Inferior parietal cortex (tissue), 1 donor: ENCODE results near the gene ALOX15.
"Not testable (repeated sequence)": the region's sequence is repeated elsewhere in the genome, so short reads cannot be mapped to it uniquely, and the experiment has no call there.

Experiments
- DNase-seq: peaks from one replicate; pipeline ENCODE4 v3.0.0-alpha.2; 2016; ENCODE audit errors: extremely low spot score

ALOX15 gene

DNA sequence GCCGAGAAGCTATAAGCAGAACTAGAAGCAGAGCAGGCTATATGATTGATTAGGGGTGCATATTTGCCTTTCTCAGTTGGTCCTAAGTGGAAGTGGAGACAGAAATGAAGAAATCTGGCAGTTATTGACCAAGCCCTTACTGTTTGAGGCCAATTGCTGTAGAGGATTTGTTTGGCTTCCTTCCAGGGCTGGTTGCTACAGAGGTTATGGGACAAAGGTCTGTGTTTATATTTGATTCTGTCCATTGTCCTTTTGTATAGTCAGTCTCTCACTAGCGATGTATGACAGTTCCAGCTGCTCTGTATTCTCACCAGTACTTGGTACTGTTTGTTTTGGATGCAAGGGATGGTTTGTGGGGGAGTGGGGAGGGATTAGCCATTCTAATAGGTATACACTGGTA lies 7.3 kb upstream of the ALOX15 start:
- no peak for DNase-seq

- no peak for DNase-seq
Measured at GRCh38 chr17:4645642-4646041, 4.2 kb upstream of the ALOX15 start.

DNA sequence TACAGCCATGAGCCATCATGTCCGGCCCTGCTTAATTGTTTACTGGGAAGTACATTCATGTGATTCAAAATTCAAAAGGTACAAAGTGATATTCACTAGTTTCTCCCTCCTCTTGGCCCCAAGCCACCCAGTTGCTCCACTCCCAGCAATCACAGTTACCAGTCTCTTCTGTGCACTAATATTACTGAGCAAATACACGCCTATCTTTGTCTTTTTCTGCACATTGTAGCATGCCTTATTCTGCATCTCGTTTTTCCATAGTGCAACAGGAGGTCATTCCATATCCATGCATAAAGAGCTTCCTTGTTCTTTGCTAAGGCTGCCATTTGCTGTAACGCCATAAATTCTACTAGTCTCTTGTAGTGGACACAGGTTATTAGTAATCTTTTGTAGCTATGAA lies 2.2 kb upstream of the ALOX15 start:
- DNase-seq = no peak

- DNase-seq = no peak
Measured at GRCh38 chr17:4642286-4642685, 808 bp upstream of the ALOX15 start.

DNA sequence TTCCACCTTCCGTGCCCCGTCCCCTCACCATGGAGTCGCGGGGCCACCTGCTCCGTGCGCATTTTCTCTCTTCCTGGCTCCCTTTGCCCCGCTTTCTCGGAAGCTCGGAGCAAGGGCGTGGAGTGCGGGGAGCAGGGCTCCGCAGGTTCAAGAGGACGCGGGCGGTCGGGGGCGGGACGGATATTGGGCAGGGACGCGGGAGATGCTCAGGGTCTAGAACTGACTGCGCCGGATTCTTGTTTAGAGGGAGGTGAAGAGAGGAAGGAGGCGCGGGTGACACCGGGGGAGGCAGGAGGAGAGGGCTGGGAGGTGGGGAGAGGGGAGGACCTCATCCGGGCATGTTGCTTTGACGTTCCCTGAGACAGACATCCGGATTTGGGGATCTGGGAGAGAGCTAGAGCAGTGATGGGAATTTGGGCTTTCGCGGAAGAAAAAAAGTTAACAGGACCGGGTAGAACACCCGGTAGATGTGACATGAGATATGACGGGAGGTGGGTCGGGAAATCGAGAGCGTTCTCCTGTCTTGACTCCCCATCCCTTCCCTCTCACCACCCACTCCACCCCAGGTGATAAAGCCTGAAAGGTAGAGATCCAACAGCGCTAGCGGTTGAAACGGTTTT lies 799 bp downstream of the ALOX15 start:
- not testable (repeated sequence) for DNase-seq

DNA sequence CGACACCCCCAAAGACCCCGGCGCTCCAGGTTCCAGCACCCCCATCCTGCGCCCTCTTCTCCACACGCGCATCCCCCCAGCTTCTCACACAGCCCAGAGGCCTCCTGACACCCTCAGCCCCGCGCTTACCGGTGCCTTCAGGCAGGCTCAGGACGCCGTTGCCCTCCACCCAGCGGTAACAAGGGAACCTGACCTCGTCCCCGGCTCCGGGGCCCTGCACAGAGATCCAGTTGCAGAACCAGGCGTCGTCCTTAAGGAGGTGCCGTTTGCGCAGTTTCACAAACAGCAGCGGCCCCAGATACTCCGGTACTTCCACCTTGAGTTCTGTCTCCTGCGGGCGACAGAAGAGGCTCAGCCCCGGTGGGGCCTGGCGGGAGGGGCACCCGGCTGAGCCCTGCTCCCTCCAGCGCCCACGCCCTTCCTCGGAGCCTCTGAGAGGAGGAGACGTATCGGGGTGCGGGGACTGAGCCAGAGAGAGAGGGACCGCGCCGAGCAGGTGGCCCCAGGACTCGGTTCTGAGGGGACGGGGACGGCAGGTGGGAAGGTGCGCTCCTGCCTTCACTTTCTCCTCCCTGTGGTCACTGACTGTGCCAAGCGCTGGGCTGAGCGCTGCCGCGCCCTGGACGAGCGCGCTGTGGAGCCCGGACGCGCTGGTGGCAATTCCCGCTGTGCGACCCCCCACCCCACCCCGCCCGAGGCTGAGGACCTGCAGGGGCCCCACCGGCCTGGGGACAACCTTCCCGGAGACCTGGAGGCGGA lies 2.0 kb downstream of the ALOX15 start:
- DNase-seq = not testable (repeated sequence)

GRCh38 chr17:4638766-4639165 lies 2.7 kb downstream of the ALOX15 start:
- DNase-seq = not testable (repeated sequence)

- DNase-seq = no peak
Measured at GRCh38 chr17:4636474-4637100, 4.9 kb downstream of the ALOX15 start.

- DNase-seq = no peak
Measured at GRCh38 chr17:4635823-4636375, 5.6 kb downstream of the ALOX15 start.

GRCh38 chr17:4634976-4635375 lies 6.5 kb downstream of the ALOX15 start:
- DNase-seq = no peak

DNA sequence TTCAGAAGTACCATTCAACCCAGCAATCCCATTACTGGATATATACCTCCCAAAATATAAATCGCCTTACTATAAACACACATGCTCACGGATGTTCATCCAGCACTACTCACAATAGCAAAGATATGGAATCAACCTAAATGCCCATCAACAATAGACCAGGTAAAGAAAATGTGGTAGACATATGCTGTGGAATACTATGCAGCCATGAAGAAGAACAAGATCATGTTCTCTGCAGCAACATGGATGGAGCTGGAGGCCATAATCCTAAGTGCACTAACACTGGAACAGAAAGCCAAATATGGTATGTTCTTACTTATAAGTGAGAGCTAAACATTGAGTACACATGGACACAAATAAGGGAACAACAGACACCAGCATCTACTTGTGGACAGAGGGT lies 7.8 kb downstream of the ALOX15 start:
- no peak for DNase-seq

DNA sequence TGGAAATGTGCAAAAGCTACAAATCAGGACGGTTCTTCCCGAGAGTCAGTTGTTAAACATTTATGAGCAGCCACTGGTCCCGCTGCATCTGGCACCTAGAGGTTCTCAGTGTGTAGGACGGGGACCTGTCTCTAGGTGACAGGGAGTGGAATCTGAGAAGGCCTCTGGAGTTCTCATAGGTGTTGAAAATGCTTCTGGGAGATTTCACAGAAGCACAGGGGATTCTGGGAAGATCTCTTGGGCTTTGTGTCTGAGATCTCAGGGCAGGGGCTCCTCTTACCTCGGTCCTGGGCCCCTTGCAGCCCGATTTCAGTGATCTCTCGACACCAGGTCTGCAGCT lies 8.9 kb downstream of the ALOX15 start:
- no peak for DNase-seq

- DNase-seq = no peak
Measured at GRCh38 chr17:4631836-4632580, 9.5 kb downstream of the ALOX15 start.

- no peak for DNase-seq
Measured at GRCh38 chr17:4631431-4631830, 10.0 kb downstream of the ALOX15 start.

GRCh38 chr17:4626734-4627256 lies 14.7 kb downstream of the ALOX15 start:
- DNase-seq = no peak

DNA sequence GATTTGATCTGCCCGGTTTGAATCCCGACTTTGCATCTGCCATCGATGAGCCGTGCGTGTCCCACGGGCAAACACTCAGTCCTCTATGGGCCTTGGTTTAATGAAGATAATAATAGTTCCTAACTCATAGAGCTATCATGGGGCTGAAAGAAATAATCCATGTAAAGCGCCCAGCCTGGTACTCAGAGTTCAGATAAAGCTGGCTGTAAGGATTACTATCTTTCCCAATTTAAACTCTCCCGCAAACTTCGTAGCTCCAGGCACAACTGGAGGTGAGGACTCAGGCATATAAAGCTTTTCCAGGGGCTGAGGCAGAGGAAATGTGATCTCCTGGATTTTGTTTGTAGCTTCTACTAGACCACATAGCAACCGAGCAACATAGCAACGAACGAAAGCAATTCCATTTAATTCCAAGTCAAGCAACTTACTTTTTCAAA lies 16.3 kb downstream of the ALOX15 start:
- DNase-seq = no peak

DNA sequence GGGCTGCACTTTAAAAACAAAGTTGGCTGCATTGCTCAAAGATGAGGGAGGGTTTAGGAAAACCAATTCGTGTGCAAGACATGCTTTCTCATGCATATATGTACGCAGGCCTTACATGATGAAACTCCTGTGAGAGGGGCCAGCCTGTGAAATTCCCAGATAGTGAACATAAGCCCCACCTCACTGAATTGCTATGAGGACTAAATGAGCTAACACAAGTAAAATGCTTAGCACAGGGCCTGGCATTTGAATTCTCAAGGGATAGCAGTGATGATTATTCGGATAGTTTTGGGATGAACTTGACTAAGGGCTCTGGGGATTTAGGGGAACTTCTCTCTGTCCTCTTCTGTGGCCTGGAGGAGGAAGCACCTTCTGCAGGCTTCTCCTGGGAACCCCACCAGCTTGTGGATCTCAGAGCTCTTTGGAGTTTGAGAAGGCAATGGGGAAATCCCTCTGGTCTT lies 17.0 kb downstream of the ALOX15 start:
- DNase-seq = not testable (repeated sequence)

- DNase-seq = no peak
Measured at GRCh38 chr17:4623249-4623648, 18.2 kb downstream of the ALOX15 start.

GRCh38 chr17:4622375-4622774 lies 19.1 kb downstream of the ALOX15 start:
- DNase-seq = no peak

GRCh38 chr17:4620531-4621101 lies 20.9 kb downstream of the ALOX15 start:
- DNase-seq = no peak

DNA sequence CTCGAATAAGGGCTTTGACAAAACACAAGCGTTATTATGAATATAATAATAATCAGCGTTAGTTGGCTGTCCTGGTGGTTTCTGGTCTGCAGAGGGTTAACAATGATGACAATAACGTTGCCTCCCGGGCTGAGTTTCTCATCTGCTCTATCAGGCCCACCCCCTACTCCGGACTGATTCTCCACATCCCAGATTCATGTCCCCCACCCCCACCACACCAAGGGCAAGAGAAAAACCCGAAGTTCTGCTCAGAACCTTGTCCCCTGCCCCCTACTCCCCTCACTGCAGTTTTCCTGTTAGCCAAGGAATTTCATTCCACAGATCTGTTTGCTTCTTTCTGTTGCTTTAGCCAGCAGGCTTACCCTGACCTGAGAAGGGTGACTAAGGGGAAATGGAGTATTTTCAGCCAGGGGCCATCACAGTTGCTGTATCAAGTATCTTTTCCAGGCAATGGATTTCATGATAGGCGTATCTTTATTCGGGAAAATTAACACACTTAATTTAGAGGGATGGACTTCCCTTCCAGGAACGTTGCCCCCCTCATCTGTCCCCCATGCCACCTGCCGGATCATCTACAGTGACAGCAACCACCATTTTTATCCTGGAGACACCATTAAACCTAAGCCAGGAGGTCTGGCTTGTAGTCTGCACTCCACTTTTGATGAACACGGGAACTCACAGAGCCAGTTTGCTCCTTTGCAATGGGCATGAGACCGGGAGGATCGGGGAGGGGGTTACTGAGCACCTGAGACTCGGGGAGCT lies 23.7 kb downstream of the ALOX15 start:
- no peak for DNase-seq
